GM23248 (cell line): ENCODE results near the gene POLR1E. TPM values are rescaled to one million over a fixed set of nuclear protein-coding genes. Genes with fewer than 3 reads are reported as not detected.

Experiments used
- DNase-seq: peaks from one replicate; pipeline ENCODE4 v3.0.0-alpha.2; 2015
- H2AFZ ChIP-seq: fragments of 200-600 bp; sonication (generic); 2 replicates; pipeline ENCODE4 v1.6.1; 2016; ENCODE audit warnings: antibody characterized with exemption
- H3F3A ChIP-seq: fragments of 200-600 bp; sonication (generic); 2 replicates; pipeline ENCODE4 v1.6.1; 2016; ENCODE audit warnings: mild to moderate bottlenecking, antibody characterized with exemption, mixed run types; ENCODE audit not compliant: insufficient read depth
- H3K27ac ChIP-seq: fragments of 200-600 bp; sonication (generic); 2 replicates; pipeline ENCODE4 v1.5.1; 2016; ENCODE audit warnings: mild to moderate bottlenecking
- H3K27me3 ChIP-seq: fragments of 200-600 bp; sonication (generic); replicated peaks from 2 replicates; pipeline ENCODE4 v1.6.1; 2016; ENCODE audit warnings: mild to moderate bottlenecking; ENCODE audit not compliant: insufficient read depth
- H3K36me3 ChIP-seq: fragments of 200-600 bp; sonication (generic); 2 replicates; pipeline ENCODE4 v1.6.1; 2016; ENCODE audit warnings: low read depth, mild to moderate bottlenecking
- H3K4me1 ChIP-seq: fragments of 200-600 bp; sonication (generic); 2 replicates; pipeline ENCODE4 v1.6.1; 2016; ENCODE audit warnings: mild to moderate bottlenecking; ENCODE audit not compliant: insufficient read depth
- H3K4me2 ChIP-seq: fragments of 200-600 bp; sonication (generic); one replicate; pipeline ENCODE4 v1.6.1; 2016; ENCODE audit warnings: mild to moderate bottlenecking; ENCODE audit not compliant: unreplicated experiment
- H3K4me3 ChIP-seq: fragments of 200-600 bp; sonication (generic); 2 replicates; pipeline ENCODE4 v1.5.1; 2016; ENCODE audit warnings: mild to moderate bottlenecking
- H3K79me2 ChIP-seq: fragments of 200-600 bp; sonication (generic); 2 replicates; pipeline ENCODE4 v1.6.1; 2016; ENCODE audit warnings: mild to moderate bottlenecking; ENCODE audit not compliant: insufficient read depth
- H3K9ac ChIP-seq: fragments of 200-600 bp; sonication (generic); 2 replicates; pipeline ENCODE4 v1.6.1; 2016; ENCODE audit warnings: mild to moderate bottlenecking
- H3K9me2 ChIP-seq: fragments of 200-600 bp; sonication (generic); 2 replicates; pipeline ENCODE4 v1.6.1; 2016; ENCODE audit warnings: mixed run types, mild to moderate bottlenecking, moderate library complexity; ENCODE audit not compliant: insufficient read depth
- H3K9me3 ChIP-seq: fragments of 200-600 bp; sonication (generic); one replicate; pipeline ENCODE4 v1.6.1; 2017; ENCODE audit warnings: low read depth
- H4K20me1 ChIP-seq: fragments of 200-600 bp; sonication (generic); 2 replicates; pipeline ENCODE4 v1.6.0; 2016; ENCODE audit not compliant: insufficient read depth
- EZH2 ChIP-seq: fragments of 200-600 bp; sonication (generic); IDR thresholded peaks from 2 replicates; pipeline ENCODE4 v1.6.1; 2018; ENCODE audit warnings: antibody characterized with exemption, mild to moderate bottlenecking; ENCODE audit not compliant: insufficient read depth, poor library complexity, severe bottlenecking
- EZH2phosphoT487 ChIP-seq: fragments of 200-600 bp; sonication (generic); IDR thresholded peaks from 2 replicates; pipeline ENCODE4 v1.6.1; 2018; ENCODE audit warnings: antibody characterized with exemption, moderate library complexity, mild to moderate bottlenecking, low read depth; ENCODE audit not compliant: insufficient read depth
- WGBS, 2 experiments: methylation state at CpG; one replicate each; pipeline ENCODE4 v1.1.6; 2015 to 2017; ENCODE audit warnings: low lambda C conversion rate in 2 of 2, low coverage in 1 of 2; ENCODE audit errors: missing lambda C conversion rate in 2 of 2; 5-methylcytosine and 5-hydroxymethylcytosine counted together
- in situ Hi-C: fragments of 300-500 bp; cut with MboI; formaldehyde crosslinking; loops from 2 replicates; pipeline ENCODE4 v1.15.0; 2020
- polyA plus RNA-seq: library from polyadenylated mRNA; unstranded; fragments of >200 nt; fragmentation: Nextera tagmentation; extraction: Ambion mirVana; gene quantifications from 2 replicates; pipeline ENCODE4 v1.2.1, GENCODE V29; 2016
- total RNA-seq: library from RNA; depleted of rRNA; stranded (reverse); fragments of >200 nt; shearing (Covaris generic); gene quantifications from 2 replicates; pipeline ENCODE4 v1.2.3, GENCODE V29; 2014

POLR1E gene
- total and polyA plus RNA-seq, 2 experiments from 2014 or later: 16.9 to 27.5 TPM

- TF ChIP-seq EZH2phosphoT487: no peak
- TF ChIP-seq EZH2: no peak
- no peaks in the 10 kb centered on the region for H4K20me1 ChIP-seq
- H3K79me2 ChIP-seq: peaks cover 85% of the 10 kb centered on the region
- in situ Hi-C loops: no loop called here
- H3K27ac ChIP-seq: no peak overlapping the region
- H3K27me3 ChIP-seq: no peaks in the 10 kb centered on the region
- peaks cover under 1% of the 10 kb centered on the region; the same call in 1 of the 2 replicates for H3F3A ChIP-seq
- H3K9me2 ChIP-seq: no peaks in the 10 kb centered on the region
- no peak overlapping the region for H2AFZ ChIP-seq
- H3K4me1 ChIP-seq: no peaks in the 10 kb centered on the region
- H3K9ac ChIP-seq: no peak overlapping the region
- WGBS, 2 experiments: 67 to 74% methylated on average over 2 of the region's 2 CpGs
- H3K9me3 ChIP-seq: no peaks in the 10 kb centered on the region
- H3K4me3 ChIP-seq: no peak overlapping the region
- DNase-seq: no peak
- H3K4me2 ChIP-seq: no peak overlapping the region
- H3K36me3 ChIP-seq: peaks cover 19% of the 10 kb centered on the region
Observed at GRCh38 chr9:37444890-37445289, 40.9 kb upstream of the POLR1E start.

- Histone ChIP-seq H3K9ac (no peak overlapping the region), H3K4me3 (no peak overlapping the region), H3K9me3 (no peaks in the 10 kb centered on the region), H3K9me2 (no peaks in the 10 kb centered on the region), H4K20me1 (no peaks in the 10 kb centered on the region), H3K27ac (no peak overlapping the region), H2AFZ (no peak overlapping the region), H3K79me2 (peaks cover 94% of the 10 kb centered on the region), H3K36me3 (peaks cover 12% of the 10 kb centered on the region; the same call in 1 of the 2 replicates), H3K4me2 (no peak overlapping the region), H3K4me1 (no peaks in the 10 kb centered on the region), H3K27me3 (no peaks in the 10 kb centered on the region), H3F3A (no peaks in the 10 kb centered on the region)
- in situ Hi-C loops: no loop called here
- 93 to 97% methylated on average over 6 of the region's 6 CpGs for WGBS, 2 experiments
- no peak for TF ChIP-seq EZH2phosphoT487
- no peak for TF ChIP-seq EZH2
- no peak for DNase-seq
Observed at GRCh38 chr9:37445832-37446231, 39.9 kb upstream of the POLR1E start.

GRCh38 chr9:37446401-37446800 lies 39.3 kb upstream of the POLR1E start:
- no peak for DNase-seq
- Histone ChIP-seq H3K4me1 (no peaks in the 10 kb centered on the region), H3K9me3 (no peaks in the 10 kb centered on the region), H3K36me3 (peaks cover 10% of the 10 kb centered on the region; the same call in 1 of the 2 replicates), H3K9me2 (no peaks in the 10 kb centered on the region), H3F3A (no peaks in the 10 kb centered on the region), H3K4me3 (no peak overlapping the region), H3K27ac (no peak overlapping the region), H3K9ac (no peak overlapping the region), H2AFZ (no peak overlapping the region), H3K79me2 (peaks cover 95% of the 10 kb centered on the region), H4K20me1 (no peaks in the 10 kb centered on the region), H3K27me3 (no peaks in the 10 kb centered on the region), H3K4me2 (no peak overlapping the region)
- 54 to 60% methylated on average over 4 of the region's 4 CpGs for WGBS, 2 experiments
- TF ChIP-seq EZH2phosphoT487 (no peak), EZH2 (no peak)
- in situ Hi-C loops: no loop called here

- TF ChIP-seq EZH2phosphoT487 (no peak), EZH2 (no peak)
- Histone ChIP-seq H3K4me3 (no peak overlapping the region), H3K79me2 (peaks cover 95% of the 10 kb centered on the region), H3K4me2 (no peak overlapping the region), H3K9ac (no peak overlapping the region), H3K9me3 (no peaks in the 10 kb centered on the region), H3K36me3 (peaks cover 3% of the 10 kb centered on the region; the same call in 1 of the 2 replicates), H2AFZ (no peak overlapping the region), H3K4me1 (no peaks in the 10 kb centered on the region), H3F3A (no peaks in the 10 kb centered on the region), H4K20me1 (no peaks in the 10 kb centered on the region), H3K9me2 (no peaks in the 10 kb centered on the region), H3K27me3 (no peaks in the 10 kb centered on the region), H3K27ac (no peak overlapping the region)
- DNase-seq: no peak
- in situ Hi-C loops: no loop called here
Observed at GRCh38 chr9:37447111-37447510, 38.6 kb upstream of the POLR1E start.
